Measurements from ENCODE around the gene MFAP2.
"Not testable (repeated sequence)": the region's sequence is repeated elsewhere in the genome, so short reads cannot be mapped to it uniquely, and the experiment has no call there.

Gene MFAP2

GRCh38 chr1:16931206-16931934 lies 49.0 kb downstream of the MFAP2 start:
- not testable (repeated sequence) for DNase-seq (ENCODE audit: low read depth in 2 of 3, low spot score in 1 of 3)

GRCh38 chr1:16929146-16930041 lies 51.0 kb downstream of the MFAP2 start:
- not testable (repeated sequence) for DNase-seq (ENCODE audit: low read depth in 2 of 3, low spot score in 1 of 3)

- no peak for DNase-seq (ENCODE audit: low read depth in 2 of 3, low spot score in 1 of 3)
Observed at GRCh38 chr1:16927711-16928485, 52.5 kb downstream of the MFAP2 start.

GRCh38 chr1:16927256-16927655 lies 53.2 kb downstream of the MFAP2 start:
- no peak for DNase-seq (ENCODE audit: low read depth in 2 of 3, low spot score in 1 of 3)

GRCh38 chr1:16926491-16927073 lies 53.8 kb downstream of the MFAP2 start:
- DNase-seq (ENCODE audit: low read depth in 2 of 3, low spot score in 1 of 3): no peak

GRCh38 chr1:16925635-16926490 lies 54.6 kb downstream of the MFAP2 start:
- no peak for DNase-seq (ENCODE audit: low read depth in 2 of 3, low spot score in 1 of 3)

- DNase-seq (ENCODE audit: low read depth in 2 of 3, low spot score in 1 of 3): no peak
Observed at GRCh38 chr1:16924919-16925477, 55.4 kb downstream of the MFAP2 start.

Measured in stimulated activated CD4-positive, alpha-beta T cell treated with anti-CD3 and anti-CD28 coated beads, Interleukin-12 subunit alpha, Interleukin-12 subunit beta, amount 100 ng/mL, for 48 hours (primary cell).